Left ventricle myocardium inferior (tissue), 1 donor: Measurements from ENCODE around the gene C17orf67. TPM values are rescaled to one million over a fixed set of nuclear protein-coding genes. Genes with fewer than 3 reads are reported as not detected.

Source experiments
- DNase-seq: peaks from one replicate; pipeline ENCODE4 v3.0.0-alpha.2; 2020
- H3K27ac ChIP-seq: fragments of 200-600 bp; replicated peaks from 2 replicates; pipeline ENCODE4 v1.8.0; 2021
- H3K27me3 ChIP-seq: fragments of 200-600 bp; 2 replicates; pipeline ENCODE4 v1.8.0; 2021; ENCODE audit warnings: low read depth
- H3K36me3 ChIP-seq: fragments of 200-600 bp; 2 replicates; pipeline ENCODE4 v1.8.0; 2021
- H3K4me1 ChIP-seq: fragments of 200-600 bp; 2 replicates; pipeline ENCODE4 v1.8.0; 2021
- H3K4me3 ChIP-seq: fragments of 200-600 bp; 2 replicates; pipeline ENCODE4 v1.8.0; 2021; ENCODE audit warnings: mild to moderate bottlenecking, moderate library complexity
- H3K9me3 ChIP-seq: fragments of 200-600 bp; replicated peaks from 2 replicates; pipeline ENCODE4 v1.8.0; 2021
- intact Hi-C: fragments of 100-400 bp; cut with micrococcal nuclease; formaldehyde crosslinking; loops from one replicate; pipeline ENCODE4 v1.11.0; 2022
- total RNA-seq: library from RNA; stranded (reverse); fragmentation: NEBNext Ultra II Directional; extraction: Animal tissue kit (Norgen Biotek cat#: 25700); gene quantifications from one replicate; pipeline ENCODE4 v1.2.1, GENCODE V29; 2021
- TF ChIP-seq, protein P1 (sequence below): fragments of 200-600 bp; IDR thresholded peaks from 2 replicates; pipeline ENCODE4 v1.8.0; 2021; ENCODE audit warnings: antibody characterized with exemption, mild to moderate bottlenecking, borderline replicate concordance
- donor health status: DM: no; HTN: yes; CAD: no; lungs with severe emphysema.

Gene C17orf67
- total RNA-seq, 1 donor from 2014 or later = 1.1 TPM

DNA sequence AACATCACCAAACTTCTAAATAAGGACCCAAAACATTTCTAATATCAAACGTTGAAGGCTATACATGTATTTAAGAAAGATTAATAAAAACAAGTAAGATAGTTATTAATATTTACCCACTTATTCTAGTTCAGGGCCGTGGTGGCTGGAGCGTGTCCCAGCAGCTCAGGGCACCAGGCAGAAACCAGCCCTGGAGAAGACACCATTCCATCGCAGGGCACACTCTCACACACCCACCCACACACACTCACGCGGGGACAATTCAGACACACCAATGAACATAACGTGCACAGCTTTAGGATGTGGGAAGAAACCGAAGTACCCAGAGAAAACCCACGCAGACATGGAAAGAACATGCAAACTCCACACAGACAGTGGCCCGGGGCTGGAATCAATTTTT lies 13.5 kb downstream of the C17orf67 start:
- Histone ChIP-seq H3K4me1 (peaks cover 21% of the 10 kb centered on the region), H3K27me3 (no peaks in the 10 kb centered on the region), H3K36me3 (no peaks in the 10 kb centered on the region), H3K4me3 (no peak overlapping the region), H3K9me3 (no peaks in the 10 kb centered on the region), H3K27ac (no peak overlapping the region)
- DNase-seq = no peak
- intact Hi-C loops = loop anchor here (5.0 kb wide), 1 partner anchor 122 kb away; no protein-coding TSS in a partner anchor
- TF ChIP-seq, protein P1, sequence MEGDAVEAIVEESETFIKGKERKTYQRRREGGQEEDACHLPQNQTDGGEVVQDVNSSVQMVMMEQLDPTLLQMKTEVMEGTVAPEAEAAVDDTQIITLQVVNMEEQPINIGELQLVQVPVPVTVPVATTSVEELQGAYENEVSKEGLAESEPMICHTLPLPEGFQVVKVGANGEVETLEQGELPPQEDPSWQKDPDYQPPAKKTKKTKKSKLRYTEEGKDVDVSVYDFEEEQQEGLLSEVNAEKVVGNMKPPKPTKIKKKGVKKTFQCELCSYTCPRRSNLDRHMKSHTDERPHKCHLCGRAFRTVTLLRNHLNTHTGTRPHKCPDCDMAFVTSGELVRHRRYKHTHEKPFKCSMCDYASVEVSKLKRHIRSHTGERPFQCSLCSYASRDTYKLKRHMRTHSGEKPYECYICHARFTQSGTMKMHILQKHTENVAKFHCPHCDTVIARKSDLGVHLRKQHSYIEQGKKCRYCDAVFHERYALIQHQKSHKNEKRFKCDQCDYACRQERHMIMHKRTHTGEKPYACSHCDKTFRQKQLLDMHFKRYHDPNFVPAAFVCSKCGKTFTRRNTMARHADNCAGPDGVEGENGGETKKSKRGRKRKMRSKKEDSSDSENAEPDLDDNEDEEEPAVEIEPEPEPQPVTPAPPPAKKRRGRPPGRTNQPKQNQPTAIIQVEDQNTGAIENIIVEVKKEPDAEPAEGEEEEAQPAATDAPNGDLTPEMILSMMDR = no peak

GRCh38 chr17:56819431-56820145 lies 14.1 kb downstream of the C17orf67 start:
- TF ChIP-seq, protein P1 = peak; percentile 94
- H3K27ac ChIP-seq = no peak overlapping the region
- H3K9me3 ChIP-seq = no peaks in the 10 kb centered on the region
- H3K36me3 ChIP-seq = no peaks in the 10 kb centered on the region
- intact Hi-C loops = loop anchor here (5.0 kb wide), 1 partner anchor 123 kb away; no protein-coding TSS in a partner anchor
- H3K4me3 ChIP-seq = no peak overlapping the region
- H3K4me1 ChIP-seq = peaks cover 21% of the 10 kb centered on the region
- no peak for DNase-seq
- no peaks in the 10 kb centered on the region for H3K27me3 ChIP-seq

DNA sequence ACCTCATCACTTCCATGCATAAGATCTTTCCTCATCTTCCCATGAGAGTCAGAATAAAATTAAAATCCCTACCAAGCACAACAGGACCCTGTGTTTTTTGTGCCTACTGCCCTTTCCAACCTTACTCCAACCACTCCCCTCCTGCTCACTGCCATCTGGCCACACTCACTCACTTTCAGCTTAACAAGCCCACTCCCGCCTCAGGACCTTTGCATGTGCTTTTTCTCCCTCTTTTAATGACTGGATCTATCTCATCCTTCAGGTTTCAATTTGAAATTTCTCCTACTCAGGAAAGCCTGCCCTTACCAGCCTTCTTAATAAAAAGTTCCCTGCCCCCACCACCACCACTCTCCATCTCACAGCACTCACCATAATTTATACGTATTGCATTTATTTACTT lies 14.7 kb downstream of the C17orf67 start:
- TF ChIP-seq, protein P1 = no peak
- H3K4me3 ChIP-seq = no peak overlapping the region
- DNase-seq = no peak
- no peaks in the 10 kb centered on the region for H3K9me3 ChIP-seq
- H3K27ac ChIP-seq = no peak overlapping the region
- peaks cover 21% of the 10 kb centered on the region for H3K4me1 ChIP-seq
- H3K27me3 ChIP-seq = peaks cover 4% of the 10 kb centered on the region
- intact Hi-C loops = no loop called here
- no peaks in the 10 kb centered on the region for H3K36me3 ChIP-seq

- intact Hi-C loops = no loop called here
- TF ChIP-seq, protein P1 = no peak
Measured at GRCh38 chr17:56817066-56817465, 16.7 kb downstream of the C17orf67 start.

DNA sequence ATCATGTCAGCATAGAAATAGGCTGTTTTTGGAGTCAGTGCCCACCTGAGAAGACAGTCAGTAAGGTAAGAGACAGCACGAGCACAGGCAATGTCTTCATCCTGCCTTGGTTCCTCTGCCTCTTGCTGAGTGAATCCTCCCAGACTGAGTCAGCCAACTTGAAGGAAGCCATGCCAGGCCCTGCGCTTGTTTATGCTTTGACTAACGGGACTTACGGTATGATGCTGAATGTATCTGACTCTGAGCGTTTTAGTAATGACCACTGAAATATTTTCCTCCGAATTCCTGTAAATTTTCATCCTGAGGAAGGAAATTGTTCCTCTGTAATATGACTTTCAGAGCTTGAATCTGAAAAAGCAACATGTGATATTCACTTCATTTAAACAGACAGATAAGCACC lies 18.0 kb downstream of the C17orf67 start:
- H3K4me3 ChIP-seq = no peak overlapping the region
- H3K27ac ChIP-seq = no peak overlapping the region
- no peaks in the 10 kb centered on the region for H3K9me3 ChIP-seq
- no peak for DNase-seq
- TF ChIP-seq, protein P1 = no peak
- intact Hi-C loops = no loop called here
- no peaks in the 10 kb centered on the region for H3K36me3 ChIP-seq
- H3K4me1 ChIP-seq = peaks cover 11% of the 10 kb centered on the region
- peaks cover 10% of the 10 kb centered on the region for H3K27me3 ChIP-seq

More at GRCh38 chr17:56817066-56817465, 16.7 kb downstream of the C17orf67 start:
- H3K4me3 ChIP-seq = no peak overlapping the region
- no peaks in the 10 kb centered on the region for H3K36me3 ChIP-seq
- H3K4me1 ChIP-seq = peaks cover 14% of the 10 kb centered on the region
- DNase-seq = no peak
- H3K9me3 ChIP-seq = no peaks in the 10 kb centered on the region
- no peak overlapping the region for H3K27ac ChIP-seq
- peaks cover 10% of the 10 kb centered on the region for H3K27me3 ChIP-seq
